Measurements from ENCODE around the gene ATRX. TPM values are rescaled to one million over a fixed set of nuclear protein-coding genes. Genes with fewer than 3 reads are reported as not detected.
A peak's percentile ranks its signal among the peaks of the same experiment; 100 is the strongest.
"Not testable (repeated sequence)": the region's sequence is repeated elsewhere in the genome, so short reads cannot be mapped to it uniquely, and the experiment has no call there.

Gene ATRX, protein sequence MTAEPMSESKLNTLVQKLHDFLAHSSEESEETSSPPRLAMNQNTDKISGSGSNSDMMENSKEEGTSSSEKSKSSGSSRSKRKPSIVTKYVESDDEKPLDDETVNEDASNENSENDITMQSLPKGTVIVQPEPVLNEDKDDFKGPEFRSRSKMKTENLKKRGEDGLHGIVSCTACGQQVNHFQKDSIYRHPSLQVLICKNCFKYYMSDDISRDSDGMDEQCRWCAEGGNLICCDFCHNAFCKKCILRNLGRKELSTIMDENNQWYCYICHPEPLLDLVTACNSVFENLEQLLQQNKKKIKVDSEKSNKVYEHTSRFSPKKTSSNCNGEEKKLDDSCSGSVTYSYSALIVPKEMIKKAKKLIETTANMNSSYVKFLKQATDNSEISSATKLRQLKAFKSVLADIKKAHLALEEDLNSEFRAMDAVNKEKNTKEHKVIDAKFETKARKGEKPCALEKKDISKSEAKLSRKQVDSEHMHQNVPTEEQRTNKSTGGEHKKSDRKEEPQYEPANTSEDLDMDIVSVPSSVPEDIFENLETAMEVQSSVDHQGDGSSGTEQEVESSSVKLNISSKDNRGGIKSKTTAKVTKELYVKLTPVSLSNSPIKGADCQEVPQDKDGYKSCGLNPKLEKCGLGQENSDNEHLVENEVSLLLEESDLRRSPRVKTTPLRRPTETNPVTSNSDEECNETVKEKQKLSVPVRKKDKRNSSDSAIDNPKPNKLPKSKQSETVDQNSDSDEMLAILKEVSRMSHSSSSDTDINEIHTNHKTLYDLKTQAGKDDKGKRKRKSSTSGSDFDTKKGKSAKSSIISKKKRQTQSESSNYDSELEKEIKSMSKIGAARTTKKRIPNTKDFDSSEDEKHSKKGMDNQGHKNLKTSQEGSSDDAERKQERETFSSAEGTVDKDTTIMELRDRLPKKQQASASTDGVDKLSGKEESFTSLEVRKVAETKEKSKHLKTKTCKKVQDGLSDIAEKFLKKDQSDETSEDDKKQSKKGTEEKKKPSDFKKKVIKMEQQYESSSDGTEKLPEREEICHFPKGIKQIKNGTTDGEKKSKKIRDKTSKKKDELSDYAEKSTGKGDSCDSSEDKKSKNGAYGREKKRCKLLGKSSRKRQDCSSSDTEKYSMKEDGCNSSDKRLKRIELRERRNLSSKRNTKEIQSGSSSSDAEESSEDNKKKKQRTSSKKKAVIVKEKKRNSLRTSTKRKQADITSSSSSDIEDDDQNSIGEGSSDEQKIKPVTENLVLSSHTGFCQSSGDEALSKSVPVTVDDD (N-terminal part only)
- total RNA-seq (72.1 and 79.9 TPM in 2 replicates), polyA plus RNA-seq (41.4 and 66.7 TPM in 2 replicates)

- Histone ChIP-seq H3K79me2 (peaks cover 49% of the 10 kb centered on the region), H3K9me3 (ENCODE audit: low read depth) (no peaks in the 10 kb centered on the region), H3K9me2 (replicated peaks; ENCODE audit: insufficient read depth) (no peaks in the 10 kb centered on the region), H2AFZ (peak within 1 kb of the TSS; percentile 78), H4K20me1 (ENCODE audit: insufficient read depth, poor library complexity, severe bottlenecking) (peaks cover 39% of the 10 kb centered on the region), H3K27ac (peak within 1 kb of the TSS; percentile 99), H3K4me1 (ENCODE audit: insufficient read depth) (no peaks in the 10 kb centered on the region), H3K4me2 (peak within 1 kb of the TSS; percentile 86), H3K4me3 (peak within 1 kb of the TSS; percentile 59), H3K27me3 (no peaks in the 10 kb centered on the region), H3K36me3 (replicated peaks; ENCODE audit: insufficient read depth, low read depth) (no peaks in the 10 kb centered on the region)
- TF ChIP-seq EZH2 (IDR thresholded peaks at IDR 0.05; ENCODE audit: borderline replicate concordance) (no peak), EZH2phosphoT487 (IDR thresholded peaks at IDR 0.05; ENCODE audit: low read depth, severe bottlenecking, unreplicated experiment) (no peak)
- TF ChIP-seq, protein P1, sequence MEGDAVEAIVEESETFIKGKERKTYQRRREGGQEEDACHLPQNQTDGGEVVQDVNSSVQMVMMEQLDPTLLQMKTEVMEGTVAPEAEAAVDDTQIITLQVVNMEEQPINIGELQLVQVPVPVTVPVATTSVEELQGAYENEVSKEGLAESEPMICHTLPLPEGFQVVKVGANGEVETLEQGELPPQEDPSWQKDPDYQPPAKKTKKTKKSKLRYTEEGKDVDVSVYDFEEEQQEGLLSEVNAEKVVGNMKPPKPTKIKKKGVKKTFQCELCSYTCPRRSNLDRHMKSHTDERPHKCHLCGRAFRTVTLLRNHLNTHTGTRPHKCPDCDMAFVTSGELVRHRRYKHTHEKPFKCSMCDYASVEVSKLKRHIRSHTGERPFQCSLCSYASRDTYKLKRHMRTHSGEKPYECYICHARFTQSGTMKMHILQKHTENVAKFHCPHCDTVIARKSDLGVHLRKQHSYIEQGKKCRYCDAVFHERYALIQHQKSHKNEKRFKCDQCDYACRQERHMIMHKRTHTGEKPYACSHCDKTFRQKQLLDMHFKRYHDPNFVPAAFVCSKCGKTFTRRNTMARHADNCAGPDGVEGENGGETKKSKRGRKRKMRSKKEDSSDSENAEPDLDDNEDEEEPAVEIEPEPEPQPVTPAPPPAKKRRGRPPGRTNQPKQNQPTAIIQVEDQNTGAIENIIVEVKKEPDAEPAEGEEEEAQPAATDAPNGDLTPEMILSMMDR (IDR thresholded peaks at IDR 0.05; ENCODE audit: poor library complexity), result no peak
- WGBS (ENCODE audit: low lambda C conversion rate, missing lambda C conversion rate), result 49% methylated on average over 53 of the region's 61 CpGs
- peak; percentile 85 for DNase-seq (ENCODE audit: low spot score)
These were observed at the start of gene ATRX for GRCh38 chrX:77785486-77786364. Gene ATRX, minus strand, starts transcription at chrX:77786216. Its CDS starts 215 bp downstream, at chrX:77786001.

DNA sequence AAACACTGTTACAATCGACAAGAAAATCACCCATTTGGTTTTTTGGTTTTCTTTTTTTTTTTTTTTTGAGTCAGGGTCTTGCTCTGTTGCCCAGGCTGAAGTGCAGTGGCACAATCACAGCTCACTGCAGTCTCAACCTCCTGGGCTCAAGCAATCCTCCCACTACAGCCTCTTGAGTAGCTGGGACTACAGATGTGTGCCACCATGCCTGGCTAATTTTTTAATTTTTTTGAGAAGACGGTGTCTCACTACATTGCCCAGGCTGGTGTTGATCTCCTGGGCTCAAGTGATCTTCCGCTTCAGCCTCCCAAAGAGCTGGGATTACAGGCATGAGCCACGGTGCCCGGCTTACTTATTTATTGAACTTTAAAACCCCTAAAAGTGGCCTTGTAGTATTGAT lies 45.5 kb upstream of the ATRX start:
- not testable (repeated sequence) for H2AFZ ChIP-seq; H3K4me3 ChIP-seq; H3K9me2 ChIP-seq (replicated peaks; ENCODE audit: insufficient read depth); DNase-seq (ENCODE audit: low spot score); H3K4me2 ChIP-seq; H3K27ac ChIP-seq; H3K36me3 ChIP-seq (replicated peaks; ENCODE audit: insufficient read depth, low read depth); H3K27me3 ChIP-seq; H3K4me1 ChIP-seq (ENCODE audit: insufficient read depth); H3K79me2 ChIP-seq; H3K9me3 ChIP-seq (ENCODE audit: low read depth); H4K20me1 ChIP-seq (ENCODE audit: insufficient read depth, poor library complexity, severe bottlenecking)
- WGBS (ENCODE audit: low lambda C conversion rate, missing lambda C conversion rate), result 86% methylated on average over 5 of the region's 5 CpGs

DNA sequence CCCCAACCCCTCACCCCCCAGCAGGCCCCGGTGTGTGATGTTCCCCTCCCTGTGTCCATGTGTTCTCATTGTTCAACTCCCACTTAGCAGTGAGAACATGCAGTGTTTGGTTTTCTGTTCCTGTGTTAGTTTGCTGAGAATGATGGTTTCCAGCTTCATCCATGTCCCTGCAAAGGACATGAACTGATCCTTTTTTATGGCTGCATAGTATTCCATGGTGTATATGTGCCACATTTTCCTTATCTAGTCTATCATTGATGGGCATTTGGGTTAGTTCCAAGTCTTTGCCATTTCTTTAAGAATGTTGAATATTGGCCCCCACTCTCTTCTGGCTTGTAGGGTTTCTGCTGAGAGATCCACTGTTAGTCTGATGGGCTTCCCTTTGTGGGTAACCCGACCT lies 36.0 kb upstream of the ATRX start:
- WGBS (ENCODE audit: low lambda C conversion rate, missing lambda C conversion rate), result 84% methylated on average over 2 of the region's 2 CpGs
- not testable (repeated sequence) for H2AFZ ChIP-seq; H3K4me1 ChIP-seq (ENCODE audit: insufficient read depth); H3K27me3 ChIP-seq; H3K9me3 ChIP-seq (ENCODE audit: low read depth); H3K36me3 ChIP-seq (replicated peaks; ENCODE audit: insufficient read depth, low read depth); H4K20me1 ChIP-seq (ENCODE audit: insufficient read depth, poor library complexity, severe bottlenecking); H3K4me2 ChIP-seq; H3K79me2 ChIP-seq; H3K4me3 ChIP-seq; DNase-seq (ENCODE audit: low spot score); H3K9me2 ChIP-seq (replicated peaks; ENCODE audit: insufficient read depth); H3K27ac ChIP-seq

Data from hepatocyte (in vitro differentiated cells).